ENCODE results near the gene SLC17A8.

Gene SLC17A8

DNA sequence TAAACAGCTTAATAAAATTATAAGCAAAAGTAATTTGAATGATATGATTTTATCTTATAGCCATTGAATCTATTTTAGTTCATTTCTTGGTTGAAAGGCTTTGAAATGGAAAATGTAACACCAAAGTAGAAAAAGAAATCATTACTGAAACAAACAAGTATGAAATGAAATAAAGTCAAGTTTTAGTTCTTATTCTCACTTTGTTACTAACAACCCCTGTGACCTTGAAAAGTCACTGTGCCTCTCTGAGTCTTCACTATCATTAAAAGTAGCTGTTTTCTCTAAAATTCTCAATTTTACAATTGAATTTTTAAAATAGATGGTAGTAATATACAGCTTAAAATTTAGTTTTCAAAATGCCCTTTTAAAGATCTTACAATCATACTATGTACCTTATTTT is 32.4 kb upstream of the SLC17A8 start:
- H3K4me2 ChIP-seq (ENCODE audit: insufficient read depth, low read length, poor library complexity, severe bottlenecking): no peak overlapping the region
- H2BK15ac ChIP-seq (ENCODE audit: low read length): no peak overlapping the region
- no peak overlapping the region for H2BK120ac ChIP-seq (ENCODE audit: low read depth, low read length)
- no peak overlapping the region for H3K27ac ChIP-seq (replicated peaks; ENCODE audit: low read length)
- no peak overlapping the region for H3K9ac ChIP-seq (ENCODE audit: low read depth, low read length, poor library complexity)
- no peaks in the 10 kb centered on the region for H3K27me3 ChIP-seq (ENCODE audit: control insufficient read depth in 3 of 3, insufficient read depth in 3 of 3, low read depth in 1 of 3, low read length in 3 of 3)
- no peak overlapping the region for H3K23ac ChIP-seq (ENCODE audit: low read depth, low read length, poor library complexity)
- no peak overlapping the region for H2BK12ac ChIP-seq (ENCODE audit: low read length)
- no peak for DNase-seq (ENCODE audit: low spot score)
- peaks cover 3 to 85% of the 10 kb centered on the region in 2 donors for H3K36me3 ChIP-seq (replicated peaks in 1 of 2; ENCODE audit: control insufficient read depth in 2 of 2, insufficient read depth in 2 of 2, low read length in 2 of 2)
- no peak overlapping the region for H3K4me3 ChIP-seq (ENCODE audit: low read length in 2 of 2)
- H2AK5ac ChIP-seq (ENCODE audit: low read depth, low read length): no peak overlapping the region
- H3K79me1 ChIP-seq (ENCODE audit: low read depth, low read length): no peaks in the 10 kb centered on the region
- no peaks in the 10 kb centered on the region for H3K9me3 ChIP-seq (replicated peaks in 1 of 2; ENCODE audit: control insufficient read depth in 2 of 2, insufficient read depth in 1 of 2, low read depth in 1 of 2, low read length in 2 of 2)
- no peaks in the 10 kb centered on the region for H3K4me1 ChIP-seq (ENCODE audit: control insufficient read depth in 2 of 2, insufficient read depth in 1 of 2, low read depth in 1 of 2, low read length in 2 of 2)
- H3K14ac ChIP-seq (ENCODE audit: low read length): no peak overlapping the region
- no peak overlapping the region for H2BK5ac ChIP-seq (ENCODE audit: low read length)
- no peak overlapping the region for H4K8ac ChIP-seq (ENCODE audit: low read depth, low read length)
- no peak overlapping the region for H2AFZ ChIP-seq (ENCODE audit: low read length)
- no peak overlapping the region for H3K18ac ChIP-seq (ENCODE audit: low read length)
- no peak overlapping the region for H3K4ac ChIP-seq (ENCODE audit: low read length)
- no peak overlapping the region for H4K91ac ChIP-seq (ENCODE audit: low read depth, low read length, poor library complexity)

DNA sequence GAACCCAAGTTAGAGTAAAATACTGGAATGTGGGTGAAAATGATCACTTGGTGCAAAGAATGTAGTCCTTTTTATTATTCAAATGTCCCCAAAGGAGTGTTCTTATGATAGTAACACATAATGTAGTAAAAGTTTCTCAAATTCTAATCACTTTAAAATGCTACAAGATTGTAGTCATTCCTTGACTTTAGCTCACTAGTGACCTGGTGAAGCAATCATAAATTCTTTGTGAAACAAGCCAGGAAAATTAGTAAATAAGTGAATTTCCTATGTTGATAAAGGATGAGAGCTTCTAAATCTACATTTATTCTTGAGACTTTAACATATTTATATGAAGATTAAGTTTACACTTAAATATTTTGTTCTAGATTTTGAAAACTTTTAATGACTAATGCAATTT is 30.7 kb upstream of the SLC17A8 start:
- Histone ChIP-seq H2BK15ac (ENCODE audit: low read length) (no peak overlapping the region), H3K79me1 (ENCODE audit: low read depth, low read length) (no peaks in the 10 kb centered on the region), H2AFZ (ENCODE audit: low read length) (no peak overlapping the region), H3K9ac (ENCODE audit: low read depth, low read length, poor library complexity) (no peak overlapping the region), H3K4me2 (ENCODE audit: insufficient read depth, low read length, poor library complexity, severe bottlenecking) (no peak overlapping the region), H3K4me3 (ENCODE audit: low read length in 2 of 2) (no peak overlapping the region), H3K27me3 (ENCODE audit: control insufficient read depth in 3 of 3, insufficient read depth in 3 of 3, low read depth in 1 of 3, low read length in 3 of 3) (no peaks in the 10 kb centered on the region), H3K9me3 (replicated peaks in 1 of 2; ENCODE audit: control insufficient read depth in 2 of 2, insufficient read depth in 1 of 2, low read depth in 1 of 2, low read length in 2 of 2) (no peaks in the 10 kb centered on the region), H2BK120ac (ENCODE audit: low read depth, low read length) (no peak overlapping the region), H3K23ac (ENCODE audit: low read depth, low read length, poor library complexity) (no peak overlapping the region), H3K4ac (ENCODE audit: low read length) (no peak overlapping the region), H3K4me1 (ENCODE audit: control insufficient read depth in 2 of 2, insufficient read depth in 1 of 2, low read depth in 1 of 2, low read length in 2 of 2) (no peaks in the 10 kb centered on the region), H2BK5ac (ENCODE audit: low read length) (no peak overlapping the region), H3K18ac (ENCODE audit: low read length) (no peak overlapping the region), H4K8ac (ENCODE audit: low read depth, low read length) (no peak overlapping the region), H3K36me3 (replicated peaks in 1 of 2; ENCODE audit: control insufficient read depth in 2 of 2, insufficient read depth in 2 of 2, low read length in 2 of 2) (peaks cover 5 to 88% of the 10 kb centered on the region in 2 donors), H2BK12ac (ENCODE audit: low read length) (no peak overlapping the region), H4K91ac (ENCODE audit: low read depth, low read length, poor library complexity) (no peak overlapping the region), H3K27ac (replicated peaks; ENCODE audit: low read length) (no peak overlapping the region), H3K14ac (ENCODE audit: low read length) (no peak overlapping the region), H2AK5ac (ENCODE audit: low read depth, low read length) (no peak overlapping the region)
- no peak for DNase-seq (ENCODE audit: low spot score)

DNA sequence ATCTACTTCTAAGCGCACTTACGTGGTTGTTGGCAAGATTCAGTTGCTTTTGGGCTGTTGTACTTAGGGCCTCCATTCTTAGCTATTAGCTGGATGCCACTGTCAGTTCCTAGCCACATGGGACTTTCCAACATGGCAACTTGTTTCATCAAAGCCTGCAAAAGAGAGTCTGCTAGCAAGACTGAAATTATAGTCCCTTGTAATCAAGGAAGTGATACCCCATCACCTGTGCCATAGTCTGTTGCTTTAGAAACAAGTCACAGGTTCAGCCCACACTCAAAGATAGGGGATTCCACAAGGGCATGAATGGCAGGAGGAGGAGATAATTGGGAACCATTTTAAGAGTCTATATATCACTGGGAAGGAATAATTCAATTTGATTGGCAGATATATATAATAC is 27.1 kb upstream of the SLC17A8 start:
- H2AFZ ChIP-seq (ENCODE audit: low read length): no peak overlapping the region
- peaks cover 9 to 92% of the 10 kb centered on the region in 2 donors for H3K36me3 ChIP-seq (replicated peaks in 1 of 2; ENCODE audit: control insufficient read depth in 2 of 2, insufficient read depth in 2 of 2, low read length in 2 of 2)
- H3K14ac ChIP-seq (ENCODE audit: low read length): no peak overlapping the region

DNA sequence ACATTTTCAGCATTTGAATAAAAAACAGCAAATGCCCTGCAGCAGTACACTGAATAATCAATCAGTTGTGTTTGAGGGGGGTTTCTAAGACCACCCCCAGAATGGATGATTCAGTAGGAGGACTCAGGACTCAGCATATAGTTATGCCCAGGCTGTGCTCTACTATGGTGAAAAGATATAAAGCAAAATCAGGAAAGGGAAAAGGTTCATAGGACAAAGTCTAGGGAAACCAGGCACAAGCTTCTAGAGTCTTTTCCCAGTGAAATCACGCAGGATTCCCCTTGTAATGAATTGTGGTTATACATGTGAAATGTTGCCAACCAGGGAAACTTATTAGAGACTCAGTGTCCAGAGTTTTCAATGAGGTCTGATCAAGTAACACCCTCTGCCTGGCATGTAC is 25.0 kb upstream of the SLC17A8 start:
- no peak overlapping the region for H3K4me2 ChIP-seq (ENCODE audit: insufficient read depth, low read length, poor library complexity, severe bottlenecking)

More for the DNA sequence above, 27.1 kb upstream of the SLC17A8 start:
- H4K91ac ChIP-seq (ENCODE audit: low read depth, low read length, poor library complexity): no peak overlapping the region
- WGBS, 2 donors (ENCODE audit: extremely low coverage in 2 of 2, insufficient read length in 2 of 2, insufficient replicate concordance in 1 of 2): no CpG with 5 or more reads among the region's 2 CpGs
- no peak overlapping the region for H2BK5ac ChIP-seq (ENCODE audit: low read length)
- no peak overlapping the region for H3K27ac ChIP-seq (replicated peaks; ENCODE audit: low read length)
- no peaks in the 10 kb centered on the region for H3K27me3 ChIP-seq (ENCODE audit: control insufficient read depth in 3 of 3, insufficient read depth in 3 of 3, low read depth in 1 of 3, low read length in 3 of 3)
- H3K4ac ChIP-seq (ENCODE audit: low read length): no peak overlapping the region
- H3K4me1 ChIP-seq (ENCODE audit: control insufficient read depth in 2 of 2, insufficient read depth in 1 of 2, low read depth in 1 of 2, low read length in 2 of 2): no peaks in the 10 kb centered on the region
- H3K18ac ChIP-seq (ENCODE audit: low read length): no peak overlapping the region
- H3K23ac ChIP-seq (ENCODE audit: low read depth, low read length, poor library complexity): no peak overlapping the region
- no peak overlapping the region for H2AK5ac ChIP-seq (ENCODE audit: low read depth, low read length)
- no peak overlapping the region for H3K4me2 ChIP-seq (ENCODE audit: insufficient read depth, low read length, poor library complexity, severe bottlenecking)
- H3K4me3 ChIP-seq (ENCODE audit: low read length in 2 of 2): no peak overlapping the region
- no peak overlapping the region for H2BK15ac ChIP-seq (ENCODE audit: low read length)
- no peak overlapping the region for H2BK120ac ChIP-seq (ENCODE audit: low read depth, low read length)
- no peak overlapping the region for H3K9ac ChIP-seq (ENCODE audit: low read depth, low read length, poor library complexity)
- no peaks in the 10 kb centered on the region for H3K79me1 ChIP-seq (ENCODE audit: low read depth, low read length)
- no peaks in the 10 kb centered on the region for H3K9me3 ChIP-seq (replicated peaks in 1 of 2; ENCODE audit: control insufficient read depth in 2 of 2, insufficient read depth in 1 of 2, low read depth in 1 of 2, low read length in 2 of 2)
- no peak overlapping the region for H2BK12ac ChIP-seq (ENCODE audit: low read length)
- no peak overlapping the region for H4K8ac ChIP-seq (ENCODE audit: low read depth, low read length)
- DNase-seq (ENCODE audit: low spot score): no peak

More for the DNA sequence above, 25.0 kb upstream of the SLC17A8 start:
- Histone ChIP-seq H3K23ac (ENCODE audit: low read depth, low read length, poor library complexity) (no peak overlapping the region), H3K27me3 (ENCODE audit: control insufficient read depth in 3 of 3, insufficient read depth in 3 of 3, low read depth in 1 of 3, low read length in 3 of 3) (no peaks in the 10 kb centered on the region), H2BK12ac (ENCODE audit: low read length) (no peak overlapping the region), H4K91ac (ENCODE audit: low read depth, low read length, poor library complexity) (no peak overlapping the region), H2BK120ac (ENCODE audit: low read depth, low read length) (no peak overlapping the region), H3K9ac (ENCODE audit: low read depth, low read length, poor library complexity) (no peak overlapping the region), H2BK5ac (ENCODE audit: low read length) (no peak overlapping the region), H3K4ac (ENCODE audit: low read length) (no peak overlapping the region), H3K4me3 (ENCODE audit: low read length in 2 of 2) (no peak overlapping the region), H3K4me1 (ENCODE audit: control insufficient read depth in 2 of 2, insufficient read depth in 1 of 2, low read depth in 1 of 2, low read length in 2 of 2) (no peaks in the 10 kb centered on the region), H3K79me1 (ENCODE audit: low read depth, low read length) (no peaks in the 10 kb centered on the region), H3K36me3 (replicated peaks in 1 of 2; ENCODE audit: control insufficient read depth in 2 of 2, insufficient read depth in 2 of 2, low read length in 2 of 2) (peaks cover 10 to 94% of the 10 kb centered on the region in 2 donors), H3K18ac (ENCODE audit: low read length) (no peak overlapping the region), H4K8ac (ENCODE audit: low read depth, low read length) (no peak overlapping the region), H2BK15ac (ENCODE audit: low read length) (no peak overlapping the region), H2AFZ (ENCODE audit: low read length) (no peak overlapping the region), H3K9me3 (replicated peaks in 1 of 2; ENCODE audit: control insufficient read depth in 2 of 2, insufficient read depth in 1 of 2, low read depth in 1 of 2, low read length in 2 of 2) (no peaks in the 10 kb centered on the region), H3K27ac (replicated peaks; ENCODE audit: low read length) (no peak overlapping the region), H3K14ac (ENCODE audit: low read length) (no peak overlapping the region), H2AK5ac (ENCODE audit: low read depth, low read length) (no peak overlapping the region)
- no peak for DNase-seq (ENCODE audit: low spot score)
- no CpG with 5 or more reads among the region's 1 CpG for WGBS, 2 donors (ENCODE audit: extremely low coverage in 2 of 2, insufficient read length in 2 of 2, insufficient replicate concordance in 1 of 2)

All from neuronal stem cell (in vitro differentiated cells).